Spleen (tissue), 11 donors: ENCODE data around the gene ZNF598. TPM values are rescaled to one million over a fixed set of nuclear protein-coding genes. Genes with fewer than 3 reads are reported as not detected.

Source experiments
- DNase-seq: peaks from one replicate; pipeline ENCODE4 v3.0.0-alpha.2; 2020
- H3K27ac ChIP-seq, 8 donors: fragments of 200-600 bp; sonication (generic) in 7 of 8; 1 replicate in 4 of 8; 2 replicates in 4 of 8; pipeline versions ENCODE4 v1.5.0 to v1.8.0; 2016 to 2021; ENCODE audit warnings: inconsistent platforms in 4 of 8, mild to moderate bottlenecking in 4 of 8, moderate library complexity in 1 of 8
- H3K27me3 ChIP-seq, 7 donors: fragments of 200-600 bp; sonication (generic) in 6 of 7; replicated peaks in 1 of 7; 1 replicate in 4 of 7; 2 replicates in 3 of 7; pipeline versions ENCODE4 v1.5.0 to v1.8.0; 2016 to 2021; ENCODE audit warnings: inconsistent platforms in 3 of 7, mild to moderate bottlenecking in 1 of 7
- H3K36me3 ChIP-seq, 6 donors: fragments of 200-600 bp; sonication (generic) in 5 of 6; 1 replicate in 4 of 6; 2 replicates in 2 of 6; pipeline versions ENCODE4 v1.5.0 to v1.8.0; 2016 to 2021; ENCODE audit warnings: inconsistent platforms in 2 of 6
- H3K4me1 ChIP-seq, 6 donors: fragments of 200-600 bp; sonication (generic) in 5 of 6; 1 replicate in 3 of 6; 2 replicates in 3 of 6; pipeline versions ENCODE4 v1.5.0 to v1.8.0; 2016 to 2021; ENCODE audit warnings: inconsistent platforms in 3 of 6
- H3K4me3 ChIP-seq, 8 donors: fragments of 200-600 bp; sonication (generic) in 7 of 8; 1 replicate in 4 of 8; 2 replicates in 4 of 8; pipeline versions ENCODE4 v1.5.0 to v1.8.0; 2016 to 2021; ENCODE audit warnings: inconsistent platforms in 4 of 8, mild to moderate bottlenecking in 4 of 8, moderate library complexity in 2 of 8
- H3K9me3 ChIP-seq, 8 donors: fragments of 200-600 bp; sonication (generic) in 7 of 8; 1 replicate in 4 of 8; 2 replicates in 4 of 8; pipeline versions ENCODE4 v1.5.0 to v1.8.0; 2016 to 2021; ENCODE audit warnings: inconsistent platforms in 4 of 8
- CTCF ChIP-seq, 11 experiments: fragments of 200-600 bp in 7 of 11; fragments of 450-650 bp in 4 of 11; sonication (generic) in 4 of 11; IDR thresholded peaks in 8 of 11; conservative IDR thresholded peaks in 3 of 11; 1 replicate in 7 of 11; 2 replicates in 4 of 11; pipeline versions ENCODE4 v1.4.0 to v1.8.0; 2016 to 2021; ENCODE audit warnings: antibody characterized with exemption in 11 of 11, inconsistent platforms in 4 of 11, mild to moderate bottlenecking in 1 of 11
- POLR2A ChIP-seq, 3 donors: fragments of 450-650 bp; IDR thresholded peaks; one replicate each; pipeline ENCODE4 v1.5.1; 2017; ENCODE audit warnings: antibody characterized with exemption in 3 of 3, mild to moderate bottlenecking in 1 of 3
- POLR2AphosphoS5 ChIP-seq, 3 donors: sonication (generic); formaldehyde crosslinking; IDR thresholded peaks; one replicate each; pipeline ENCODE4 v1.5.1; 2017; ENCODE audit warnings: antibody characterized with exemption in 3 of 3
- WGBS, 5 donors: extraction: QIAGEN DNeasy Blood & Tissue Kit in 3 of 5; methylation state at CpG; one replicate each; pipeline versions ENCODE4 v1.1.5 to v1.1.7; 2013 to 2018; 5-methylcytosine and 5-hydroxymethylcytosine counted together
- intact Hi-C: fragments of 100-400 bp; cut with DNase I; formaldehyde crosslinking; loops from one replicate; pipeline ENCODE4 v1.15.0; 2023; ENCODE audit warnings: low total_unique reads
- polyA plus RNA-seq, 3 donors: library from polyadenylated mRNA; stranded (reverse); fragments of 200-250 nt; gene quantifications; one replicate each; pipeline ENCODE4 v1.2.1, GENCODE V29; 2013
- total RNA-seq, 7 donors: library from RNA; depleted of rRNA in 3 of 7; stranded (reverse); fragments of >200 nt in 3 of 7; fragmentation: NEBNext Ultra II Directional in 4 of 7; extraction: Animal tissue kit (Norgen Biotek cat#: 25700) in 4 of 7; gene quantifications; one replicate each; pipeline versions ENCODE4 v1.1.0 to v1.2.1, GENCODE V29; 2016 to 2021
- donor health status: healthy with polysubstance abuse.
- donor health status: DM: no; HTN: no; CAD: no; lungs with moderate emphysema.
- donor health status: DM: no; HTN: no; CAD: no.
- donor health status: Bipolar disorder and iron deficiency.
- donor health status: healthy.
- donor health status: DM: no; HTN: no; CAD: no.
- donor health status: DM: yes; HTN: yes; CAD: no.

Gene ZNF598
- total and polyA plus RNA-seq, 10 donors, result 21.8 to 56.2 (median 42.0) TPM

- TF ChIP-seq POLR2AphosphoS5 (IDR thresholded peaks at IDR 0.05), result no peak
- no peak for TF ChIP-seq POLR2A (IDR thresholded peaks at IDR 0.05)
- TF ChIP-seq CTCF (IDR thresholded peaks at IDR 0.05 in 8 of 11, conservative IDR thresholded peaks at IDR 0.05 in 3 of 11), result no peak
- WGBS, 5 donors, result 73 to 85% (median 83%) methylated on average over 20 to 21 of the region's 21 CpGs
- intact Hi-C loops, result no loop called here
Observed at GRCh38 chr16:2045965-2046892, 36.6 kb upstream of the ZNF598 start.

GRCh38 chr16:2044541-2044940 lies 34.9 kb upstream of the ZNF598 start:
- TF ChIP-seq CTCF (IDR thresholded peaks at IDR 0.05 in 8 of 11, conservative IDR thresholded peaks at IDR 0.05 in 3 of 11) (no peak), POLR2A (IDR thresholded peaks at IDR 0.05) (no peak), POLR2AphosphoS5 (IDR thresholded peaks at IDR 0.05) (no peak)
- Histone ChIP-seq H3K27me3 (no peaks in the 10 kb centered on the region), H3K27ac (peak overlapping the region; percentile 33 to 81 (median 64)), H3K4me3 (peak overlapping the region in 1 of 8 donors; percentile 30), H3K4me1 (peaks cover 60 to 95% (median 84%) of the 10 kb centered on the region in 6 donors), H3K36me3 (peaks cover 0 to 23% (median 0%) of the 10 kb centered on the region in 6 donors), H3K9me3 (no peaks in the 10 kb centered on the region)
- 61 to 78% (median 72%) methylated on average over 18 to 22 of the region's 22 CpGs for WGBS, 5 donors
- no peak for DNase-seq
- intact Hi-C loops, result no loop called here

More at GRCh38 chr16:2045965-2046892, 36.6 kb upstream of the ZNF598 start:
- no peak for DNase-seq
- Histone ChIP-seq H3K9me3 (no peaks in the 10 kb centered on the region), H3K36me3 (peaks cover 0 to 28% (median 10%) of the 10 kb centered on the region in 6 donors), H3K4me1 (peaks cover 44 to 86% (median 71%) of the 10 kb centered on the region in 6 donors), H3K27ac (peak overlapping the region; percentile 1 to 92 (median 82)), H3K4me3 (peak overlapping the region in 3 of 8 donors; percentile 70 to 99 (median 92)), H3K27me3 (no peaks in the 10 kb centered on the region)

GRCh38 chr16:2043667-2044451 lies 34.2 kb upstream of the ZNF598 start:
- Histone ChIP-seq H3K4me3 (peak overlapping the region in 1 of 8 donors; percentile 30), H3K36me3 (peaks cover 0 to 23% (median 0%) of the 10 kb centered on the region in 6 donors), H3K27ac (peak overlapping the region; percentile 33 to 81 (median 64)), H3K4me1 (peaks cover 56 to 95% (median 85%) of the 10 kb centered on the region in 6 donors), H3K9me3 (no peaks in the 10 kb centered on the region), H3K27me3 (no peaks in the 10 kb centered on the region)
- intact Hi-C loops, result no loop called here
- no peak for DNase-seq
- TF ChIP-seq POLR2A (IDR thresholded peaks at IDR 0.05), result no peak
- TF ChIP-seq CTCF (IDR thresholded peaks at IDR 0.05 in 8 of 11, conservative IDR thresholded peaks at IDR 0.05 in 3 of 11), result no peak
- TF ChIP-seq POLR2AphosphoS5 (IDR thresholded peaks at IDR 0.05), result peak; percentile 64 to 76 (median 75)
- WGBS, 5 donors, result 27 to 44% (median 35%) methylated on average over 18 to 26 of the region's 26 CpGs
